ENCODE data around the gene RUNX2. TPM values are rescaled to one million over a fixed set of nuclear protein-coding genes. Genes with fewer than 3 reads are reported as not detected.

Gene RUNX2
- total RNA-seq, 3 donors from 2014 or later: 2.7 to 7.3 (median 7.2) TPM

DNA sequence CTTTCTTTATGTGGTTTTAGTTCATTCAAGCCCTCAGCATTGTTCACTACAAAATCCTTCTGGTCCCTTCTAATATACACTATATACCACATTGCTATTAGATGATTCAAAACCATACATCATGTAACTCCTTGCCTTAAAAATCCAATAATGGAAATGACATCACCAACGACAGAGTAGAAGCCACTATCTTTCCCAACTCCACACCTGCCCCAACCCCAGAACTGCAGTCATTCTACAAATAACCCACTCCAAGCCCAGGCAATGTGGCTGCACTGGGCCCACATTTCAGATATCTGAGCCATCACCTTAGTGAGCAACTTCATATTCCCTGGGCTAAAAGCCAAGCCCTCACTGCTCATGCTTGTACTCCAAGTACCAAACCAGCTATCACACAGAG is 22.6 kb upstream of the RUNX2 start:
- DNase-seq (ENCODE audit: low spot score in 2 of 2): no peak
- Histone ChIP-seq H3K36me3 (no peaks in the 10 kb centered on the region), H3K9me3 (no peaks in the 10 kb centered on the region), H3K4me3 (no peak overlapping the region), H3K4me1 (no peaks in the 10 kb centered on the region), H3K27me3 (no peaks in the 10 kb centered on the region), H3K27ac (no peak overlapping the region)
- intact Hi-C loops (cut with DNase I; ENCODE audit: low total_unique reads): no loop called here
- no peak for TF ChIP-seq CTCF (IDR thresholded peaks at IDR 0.05)
- no peak for TF ChIP-seq POLR2AphosphoS5 (IDR thresholded peaks at IDR 0.05)
- TF ChIP-seq POLR2A (IDR thresholded peaks at IDR 0.05): no peak

DNA sequence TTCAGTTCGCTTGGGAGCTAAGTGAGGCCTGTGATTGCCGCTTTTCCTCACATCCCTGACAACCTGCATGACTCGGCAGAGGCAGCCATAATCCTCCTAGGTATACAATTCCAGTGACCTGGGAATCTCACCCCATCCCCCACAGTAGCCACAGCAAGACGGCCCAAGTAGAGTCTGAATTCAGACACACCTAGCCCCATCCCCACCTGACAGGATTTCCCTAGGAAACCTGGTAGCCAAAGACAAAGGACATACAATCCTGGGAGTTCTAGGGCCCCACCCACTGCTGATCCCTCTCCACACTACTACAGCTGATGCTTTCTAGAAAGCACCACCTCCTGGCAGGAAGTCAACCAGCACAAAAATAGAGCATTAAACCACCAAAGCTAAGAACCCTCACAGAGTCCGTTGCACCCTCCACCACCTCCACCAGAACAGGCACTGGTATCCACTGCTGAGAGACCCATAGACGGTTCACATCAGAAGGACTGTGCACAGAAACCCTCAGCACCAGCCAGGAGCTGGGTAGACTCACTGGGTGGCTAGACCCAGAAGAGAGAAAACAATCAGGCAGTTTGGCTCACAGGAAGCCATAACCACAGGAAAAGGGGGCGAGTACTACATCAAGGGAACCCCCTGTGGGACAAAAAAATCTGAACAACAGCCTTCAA is 17.9 kb upstream of the RUNX2 start:
- Histone ChIP-seq H3K4me1 (no peaks in the 10 kb centered on the region), H3K36me3 (no peaks in the 10 kb centered on the region), H3K27ac (no peak overlapping the region), H3K4me3 (no peak overlapping the region), H3K27me3 (no peaks in the 10 kb centered on the region), H3K9me3 (no peaks in the 10 kb centered on the region)
- DNase-seq (ENCODE audit: low spot score in 2 of 2): no peak
- TF ChIP-seq POLR2A (IDR thresholded peaks at IDR 0.05) (no peak), POLR2AphosphoS5 (IDR thresholded peaks at IDR 0.05) (no peak), CTCF (IDR thresholded peaks at IDR 0.05) (no peak)
- intact Hi-C loops (cut with DNase I; ENCODE audit: low total_unique reads): no loop called here

DNA sequence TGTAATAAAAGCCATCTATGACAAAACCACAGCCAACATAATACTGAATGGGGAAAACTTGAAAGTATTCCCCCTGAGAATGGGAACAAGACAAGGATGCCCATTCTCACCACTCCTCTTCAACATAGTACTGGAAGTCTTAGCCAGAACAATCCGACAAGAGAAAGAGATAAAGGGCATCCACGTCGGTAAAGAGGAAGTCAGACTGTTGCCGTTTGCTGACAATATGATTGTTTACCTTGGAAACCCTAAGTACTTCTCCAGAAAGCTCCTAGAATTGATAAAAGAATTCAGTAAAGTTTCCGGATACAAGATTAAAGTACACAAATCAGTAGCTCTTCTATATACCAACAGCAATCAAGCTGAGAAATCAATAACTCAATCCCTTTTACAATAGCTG is 14.0 kb upstream of the RUNX2 start:
- no peak overlapping the region for H3K4me3 ChIP-seq
- no peaks in the 10 kb centered on the region for H3K9me3 ChIP-seq
- intact Hi-C loops (cut with DNase I; ENCODE audit: low total_unique reads): no loop called here
- H3K27me3 ChIP-seq: no peaks in the 10 kb centered on the region
- TF ChIP-seq POLR2A (IDR thresholded peaks at IDR 0.05) (no peak), POLR2AphosphoS5 (IDR thresholded peaks at IDR 0.05) (no peak), CTCF (IDR thresholded peaks at IDR 0.05) (no peak)
- H3K27ac ChIP-seq: no peak overlapping the region
- no peak for DNase-seq (ENCODE audit: low spot score in 2 of 2)
- no peaks in the 10 kb centered on the region for H3K36me3 ChIP-seq
- no peaks in the 10 kb centered on the region for H3K4me1 ChIP-seq

DNA sequence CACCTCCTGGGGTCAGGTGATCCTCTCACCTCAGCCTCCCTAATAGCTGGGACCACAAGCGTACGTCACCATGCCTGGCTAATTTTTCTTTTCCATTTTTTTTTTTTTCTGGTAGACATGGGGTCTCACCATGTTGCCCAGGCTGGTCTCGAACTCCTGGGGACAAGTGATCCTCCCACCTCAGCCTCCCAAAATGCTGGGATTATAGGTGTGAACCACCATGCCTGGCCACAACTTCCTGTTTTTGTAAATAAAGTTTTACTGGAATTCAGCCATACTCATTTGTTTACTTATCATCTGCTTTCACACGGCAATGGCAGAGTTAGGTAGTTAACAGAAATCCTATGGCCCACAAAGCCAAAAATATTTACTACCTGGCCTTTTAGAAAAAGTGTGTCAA is 7.8 kb upstream of the RUNX2 start:
- Histone ChIP-seq H3K4me3 (no peak overlapping the region), H3K27me3 (no peaks in the 10 kb centered on the region), H3K4me1 (no peaks in the 10 kb centered on the region), H3K9me3 (no peaks in the 10 kb centered on the region), H3K27ac (no peak overlapping the region), H3K36me3 (no peaks in the 10 kb centered on the region)
- intact Hi-C loops (cut with DNase I; ENCODE audit: low total_unique reads): no loop called here
- TF ChIP-seq POLR2AphosphoS5 (IDR thresholded peaks at IDR 0.05) (no peak), POLR2A (IDR thresholded peaks at IDR 0.05) (no peak), CTCF (IDR thresholded peaks at IDR 0.05) (no peak)
- DNase-seq (ENCODE audit: low spot score in 2 of 2): no peak

GRCh38 chr6:45323656-45324224 is 4.4 kb upstream of the RUNX2 start:
- no peak for DNase-seq (ENCODE audit: low spot score in 2 of 2)
- TF ChIP-seq CTCF (IDR thresholded peaks at IDR 0.05): no peak
- no peak for TF ChIP-seq POLR2A (IDR thresholded peaks at IDR 0.05)
- TF ChIP-seq POLR2AphosphoS5 (IDR thresholded peaks at IDR 0.05): no peak
- Histone ChIP-seq H3K9me3 (no peaks in the 10 kb centered on the region), H3K27me3 (no peaks in the 10 kb centered on the region), H3K4me1 (no peaks in the 10 kb centered on the region), H3K27ac (no peak overlapping the region), H3K4me3 (no peak overlapping the region), H3K36me3 (no peaks in the 10 kb centered on the region)
- intact Hi-C loops (cut with DNase I; ENCODE audit: low total_unique reads): no loop called here

All from breast epithelium (tissue), 4 donors.